Esophagus squamous epithelium (tissue), 4 donors: ENCODE data around the gene UBD.

Source experiments
- POLR2A ChIP-seq, 4 donors: fragments of 450-650 bp; IDR thresholded peaks; one replicate each; pipeline ENCODE4 v1.6.1; 2017; ENCODE audit warnings: antibody characterized with exemption in 4 of 4, mild to moderate bottlenecking in 4 of 4, moderate library complexity in 3 of 4
- TF ChIP-seq, protein P1 (sequence below), 6 experiments: fragments of 450-650 bp in 4 of 6; fragments of 200-600 bp in 2 of 6; sonication (generic) in 2 of 6; IDR thresholded peaks; one replicate each; pipeline ENCODE4 v1.5.1; 2016 to 2019; ENCODE audit warnings: antibody characterized with exemption in 6 of 6, mild to moderate bottlenecking in 4 of 6, moderate library complexity in 4 of 6

DNA sequence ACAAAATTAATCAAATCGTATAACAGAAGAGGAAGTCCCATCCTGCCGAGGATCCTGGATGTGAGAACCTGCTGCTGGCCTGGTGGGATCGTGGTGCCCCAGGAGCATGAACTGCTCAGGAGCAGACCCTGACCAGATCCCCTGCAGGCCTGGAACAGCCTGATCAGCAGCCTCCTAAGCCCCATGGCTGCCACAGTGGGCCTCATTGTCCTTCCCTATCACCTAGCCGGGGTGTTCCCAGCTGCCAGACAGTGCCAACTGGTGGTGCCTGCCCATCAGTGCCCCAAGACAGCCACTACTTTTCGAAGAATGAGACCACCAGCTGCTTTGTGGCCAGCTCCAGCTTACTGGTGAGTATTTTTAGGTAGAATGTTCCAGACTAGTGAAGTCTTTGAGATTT lies 52.2 kb downstream of the UBD start:
- TF ChIP-seq, protein P1, sequence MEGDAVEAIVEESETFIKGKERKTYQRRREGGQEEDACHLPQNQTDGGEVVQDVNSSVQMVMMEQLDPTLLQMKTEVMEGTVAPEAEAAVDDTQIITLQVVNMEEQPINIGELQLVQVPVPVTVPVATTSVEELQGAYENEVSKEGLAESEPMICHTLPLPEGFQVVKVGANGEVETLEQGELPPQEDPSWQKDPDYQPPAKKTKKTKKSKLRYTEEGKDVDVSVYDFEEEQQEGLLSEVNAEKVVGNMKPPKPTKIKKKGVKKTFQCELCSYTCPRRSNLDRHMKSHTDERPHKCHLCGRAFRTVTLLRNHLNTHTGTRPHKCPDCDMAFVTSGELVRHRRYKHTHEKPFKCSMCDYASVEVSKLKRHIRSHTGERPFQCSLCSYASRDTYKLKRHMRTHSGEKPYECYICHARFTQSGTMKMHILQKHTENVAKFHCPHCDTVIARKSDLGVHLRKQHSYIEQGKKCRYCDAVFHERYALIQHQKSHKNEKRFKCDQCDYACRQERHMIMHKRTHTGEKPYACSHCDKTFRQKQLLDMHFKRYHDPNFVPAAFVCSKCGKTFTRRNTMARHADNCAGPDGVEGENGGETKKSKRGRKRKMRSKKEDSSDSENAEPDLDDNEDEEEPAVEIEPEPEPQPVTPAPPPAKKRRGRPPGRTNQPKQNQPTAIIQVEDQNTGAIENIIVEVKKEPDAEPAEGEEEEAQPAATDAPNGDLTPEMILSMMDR (IDR thresholded peaks at IDR 0.05), result no peak
- no peak for TF ChIP-seq POLR2A (IDR thresholded peaks at IDR 0.05)
